ENCODE data around the gene PRSS3.
"Not testable (repeated sequence)": the region's sequence is repeated elsewhere in the genome, so short reads cannot be mapped to it uniquely, and the experiment has no call there.

Gene PRSS3

GRCh38 chr9:33795281-33795680, at the start of gene PRSS3:
Gene PRSS3 (plus strand): TSS chr9:33795561. CDS start chr9:33795574, 13 bp downstream.
- no peak for DNase-seq

GRCh38 chr9:33748633-33749304, 46.6 kb upstream of the PRSS3 start:
- no peak for DNase-seq

GRCh38 chr9:33749305-33749654, 46.1 kb upstream of the PRSS3 start:
- not testable (repeated sequence) for DNase-seq

GRCh38 chr9:33750307-33750838, 45.0 kb upstream of the PRSS3 start:
- peak; percentile 17 for DNase-seq

- no peak for DNase-seq
Observed at GRCh38 chr9:33750839-33751339, 44.5 kb upstream of the PRSS3 start.

GRCh38 chr9:33751536-33752129, 43.7 kb upstream of the PRSS3 start:
- DNase-seq: no peak

GRCh38 chr9:33752130-33752637, 43.2 kb upstream of the PRSS3 start:
- no peak for DNase-seq

- DNase-seq: not testable (repeated sequence)
Observed at GRCh38 chr9:33752789-33753188, 42.6 kb upstream of the PRSS3 start.

GRCh38 chr9:33759648-33760047, 35.7 kb upstream of the PRSS3 start:
- not testable (repeated sequence) for DNase-seq

- no peak for DNase-seq
Observed at GRCh38 chr9:33762343-33762742, 33.0 kb upstream of the PRSS3 start.

- DNase-seq: peak; percentile 80
Observed at GRCh38 chr9:33763709-33764108, 31.7 kb upstream of the PRSS3 start.

GRCh38 chr9:33765411-33765810, 29.9 kb upstream of the PRSS3 start:
- peak; percentile 32 for DNase-seq

GRCh38 chr9:33770156-33770880, 25.0 kb upstream of the PRSS3 start:
- not testable (repeated sequence) for DNase-seq

GRCh38 chr9:33773135-33773534, 22.2 kb upstream of the PRSS3 start:
- DNase-seq: not testable (repeated sequence)

GRCh38 chr9:33774074-33774659, 21.2 kb upstream of the PRSS3 start:
- DNase-seq: not testable (repeated sequence)

- no peak for DNase-seq
Observed at GRCh38 chr9:33776578-33776977, 18.8 kb upstream of the PRSS3 start.

GRCh38 chr9:33778700-33779351, 16.5 kb upstream of the PRSS3 start:
- DNase-seq: peak; percentile 58

GRCh38 chr9:33780276-33780675, 15.1 kb upstream of the PRSS3 start:
- no peak for DNase-seq

GRCh38 chr9:33781736-33782135, 13.6 kb upstream of the PRSS3 start:
- no peak for DNase-seq

- no peak for DNase-seq
Observed at GRCh38 chr9:33782395-33783152, 12.8 kb upstream of the PRSS3 start.

GRCh38 chr9:33785914-33786313, 9.4 kb upstream of the PRSS3 start:
- DNase-seq: no peak

- DNase-seq: no peak
Observed at GRCh38 chr9:33786681-33787080, 8.7 kb upstream of the PRSS3 start.
